HG03520 (cell line): ENCODE measurements around the gene TCAIM.
A peak's percentile ranks its signal among the peaks of the same experiment; 100 is the strongest.
"Not testable (repeated sequence)": the region's sequence is repeated elsewhere in the genome, so short reads cannot be mapped to it uniquely, and the experiment has no call there.

Experiments used
- ATAC-seq: cut with Tn5 transposase; IDR thresholded peaks from one replicate; pipeline ENCODE4 v1.9.1; 2021; ENCODE audit warnings: mild to moderate bottlenecking, moderate library complexity; ENCODE audit not compliant: unreplicated experiment

Gene TCAIM

GRCh38 chr3:44412365-44412764, 73.8 kb downstream of the TCAIM start:
- ATAC-seq = no peak

GRCh38 chr3:44414517-44415090, 76.0 kb downstream of the TCAIM start:
- ATAC-seq = no peak

GRCh38 chr3:44415421-44415820, 76.9 kb downstream of the TCAIM start:
- no peak for ATAC-seq

GRCh38 chr3:44416031-44417030, 77.8 kb downstream of the TCAIM start:
- no peak for ATAC-seq

- not testable (repeated sequence) for ATAC-seq
These were observed 79.6 kb downstream of the TCAIM start for GRCh38 chr3:44418118-44418517.

- ATAC-seq = no peak
These were observed 80.0 kb downstream of the TCAIM start for GRCh38 chr3:44418549-44418948.

DNA sequence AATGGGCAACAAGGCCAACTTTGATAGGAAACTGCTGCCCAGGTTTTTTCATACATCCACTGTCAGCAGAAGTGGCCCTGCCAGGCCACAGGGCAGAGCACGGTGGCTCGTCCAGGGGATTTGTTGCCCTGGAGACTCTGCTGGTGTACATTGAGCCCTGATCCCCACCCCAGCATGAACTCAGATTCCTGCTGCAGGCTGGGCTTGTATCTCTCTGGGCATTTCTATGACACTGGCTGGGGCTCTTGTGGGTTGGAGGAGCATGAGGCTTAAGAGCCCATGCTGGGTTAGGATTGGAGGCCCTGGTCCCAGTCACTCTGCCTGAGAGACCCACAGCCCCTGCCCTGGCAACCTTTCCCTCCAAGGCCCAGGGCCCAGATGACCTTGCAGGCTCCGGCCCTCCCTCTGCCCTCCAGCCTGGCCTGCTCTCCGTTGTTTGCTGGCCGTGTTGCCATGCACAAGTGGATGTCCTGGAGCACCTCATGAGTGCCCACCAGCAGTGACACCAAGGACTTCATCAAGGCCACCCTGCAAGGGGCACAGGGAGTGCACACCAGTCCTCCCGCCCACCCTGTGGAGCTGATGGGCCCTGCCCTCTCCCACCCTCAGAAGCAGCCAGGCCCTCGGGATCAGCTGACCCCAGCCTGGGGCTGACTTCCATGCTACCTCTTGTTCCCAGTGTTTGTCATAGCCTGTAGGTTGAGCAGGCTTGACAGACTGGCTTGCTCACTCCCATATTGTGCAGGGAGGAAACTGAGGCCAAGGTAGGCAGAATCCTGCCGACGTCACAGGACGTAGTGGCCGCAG, 80.8 kb downstream of the TCAIM start:
- ATAC-seq = no peak

DNA sequence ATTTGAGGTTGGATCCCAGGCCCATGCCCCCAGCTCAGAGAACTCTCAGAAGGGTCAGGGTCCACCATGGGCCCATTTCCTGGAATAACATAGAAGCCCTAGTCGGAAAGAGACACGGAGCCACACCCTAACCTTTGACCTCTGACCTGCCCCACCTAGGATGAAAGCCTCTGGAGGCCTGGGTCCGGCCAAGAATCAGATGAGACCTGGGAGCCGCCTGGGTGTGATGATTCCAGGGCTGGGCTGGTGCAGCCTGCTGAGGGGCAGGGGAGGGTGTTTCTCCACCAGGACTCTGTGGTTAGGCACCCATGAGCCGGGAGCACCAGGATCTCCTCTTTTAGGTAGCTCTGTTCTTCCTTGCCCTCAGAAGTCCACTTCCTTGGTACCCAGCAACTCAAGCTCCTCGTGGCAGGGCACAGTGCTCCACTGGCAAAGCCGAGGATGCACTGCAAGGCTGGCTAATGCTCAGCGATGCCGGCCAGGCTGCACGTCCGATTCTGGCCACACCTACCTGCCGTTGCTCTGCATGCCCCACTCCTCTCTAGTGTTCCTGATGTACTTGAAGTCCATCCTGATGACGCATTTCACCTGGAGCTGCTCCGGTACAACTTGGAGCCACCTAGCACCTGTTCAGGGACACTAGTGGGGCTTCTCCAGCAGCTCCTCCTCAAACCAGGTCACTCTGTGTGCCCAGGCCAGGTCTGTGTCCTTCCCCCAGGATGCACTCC, 81.5 kb downstream of the TCAIM start:
- ATAC-seq = no peak

DNA sequence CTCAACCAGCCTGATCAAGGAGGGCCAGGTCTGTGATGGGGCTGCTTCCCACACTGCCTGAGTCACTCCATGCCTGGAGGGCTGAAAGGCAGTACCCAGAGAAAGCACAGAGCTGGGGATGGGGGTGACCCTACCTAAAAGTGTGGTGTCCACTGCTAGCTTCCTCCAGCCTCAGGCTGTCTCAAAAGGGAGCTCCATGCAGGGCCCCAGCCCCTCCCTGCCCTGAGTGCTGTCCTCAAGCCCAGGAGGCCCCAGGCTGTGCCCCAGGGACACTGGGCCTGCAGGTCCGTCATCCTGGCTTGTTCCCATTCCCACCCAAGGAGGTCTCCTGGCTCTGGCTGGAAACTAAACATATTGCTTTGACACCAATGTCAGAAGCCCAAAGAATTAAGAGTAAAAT, 82.1 kb downstream of the TCAIM start:
- no peak for ATAC-seq

GRCh38 chr3:44421280-44421679, 82.7 kb downstream of the TCAIM start:
- no peak for ATAC-seq

- ATAC-seq = no peak
These were observed 86.2 kb downstream of the TCAIM start for GRCh38 chr3:44424758-44425157.

GRCh38 chr3:44427683-44428082, 89.1 kb downstream of the TCAIM start:
- no peak for ATAC-seq

- no peak for ATAC-seq
These were observed 90.3 kb downstream of the TCAIM start for GRCh38 chr3:44428910-44429309.

DNA sequence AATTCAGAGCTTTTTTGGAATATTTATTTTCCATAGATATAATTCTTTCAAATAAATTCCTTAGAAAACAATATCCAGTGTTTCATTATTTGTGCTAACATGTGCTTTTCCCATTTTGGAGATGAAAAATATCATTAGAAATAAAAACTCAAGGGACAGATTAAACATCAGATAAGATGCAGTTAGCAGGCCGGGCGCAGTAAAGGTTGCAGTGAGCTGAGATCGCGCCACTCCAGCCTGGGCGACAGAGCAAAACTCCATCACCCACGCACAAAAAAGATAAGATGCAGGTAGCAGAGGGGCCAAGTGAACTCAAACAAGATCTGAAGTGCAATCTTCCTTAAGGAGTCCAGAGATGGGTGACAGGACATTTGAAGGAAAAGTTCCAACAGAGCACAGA, 90.9 kb downstream of the TCAIM start:
- no peak for ATAC-seq

- ATAC-seq = no peak
These were observed 91.9 kb downstream of the TCAIM start for GRCh38 chr3:44430466-44430865.

- no peak for ATAC-seq
These were observed 96.4 kb downstream of the TCAIM start for GRCh38 chr3:44434834-44435510.

DNA sequence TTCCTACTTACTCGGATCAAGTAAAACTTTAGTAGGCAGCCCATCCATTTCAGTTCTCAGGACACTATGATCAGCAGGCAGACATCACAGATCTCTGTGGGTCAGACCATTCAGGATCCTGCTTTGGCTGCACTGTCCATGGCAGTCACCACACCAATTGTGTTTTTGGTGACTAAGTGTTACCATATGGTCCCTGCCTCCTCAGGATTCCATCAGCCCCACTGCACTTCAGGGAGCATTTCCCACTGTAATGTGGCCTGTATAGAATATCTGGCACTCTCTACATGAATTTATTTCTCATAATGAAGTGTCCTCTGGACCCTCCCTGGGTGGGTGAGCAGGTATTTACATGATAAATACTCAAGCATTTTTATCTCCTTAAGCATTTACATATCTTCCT, 97.6 kb downstream of the TCAIM start:
- ATAC-seq = no peak

DNA sequence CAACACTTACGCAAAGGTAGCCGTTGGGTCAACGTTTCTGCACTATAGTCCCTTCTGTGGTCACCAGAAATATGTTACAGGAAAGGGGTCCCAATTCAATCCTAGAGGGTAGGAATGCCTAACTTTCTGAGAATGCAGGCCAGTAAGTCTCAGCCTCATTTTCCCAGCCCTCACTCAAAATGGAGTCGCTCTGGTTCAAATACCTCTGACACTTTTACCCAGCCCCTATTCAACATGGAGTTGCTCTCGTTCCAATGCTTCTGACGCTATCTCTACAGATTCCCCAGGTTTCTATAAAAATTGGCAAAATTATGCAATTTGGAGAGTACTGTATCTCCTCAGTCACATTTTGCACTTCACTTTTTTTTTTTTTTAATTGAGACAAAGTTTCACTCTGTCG, 99.2 kb downstream of the TCAIM start:
- no peak for ATAC-seq

DNA sequence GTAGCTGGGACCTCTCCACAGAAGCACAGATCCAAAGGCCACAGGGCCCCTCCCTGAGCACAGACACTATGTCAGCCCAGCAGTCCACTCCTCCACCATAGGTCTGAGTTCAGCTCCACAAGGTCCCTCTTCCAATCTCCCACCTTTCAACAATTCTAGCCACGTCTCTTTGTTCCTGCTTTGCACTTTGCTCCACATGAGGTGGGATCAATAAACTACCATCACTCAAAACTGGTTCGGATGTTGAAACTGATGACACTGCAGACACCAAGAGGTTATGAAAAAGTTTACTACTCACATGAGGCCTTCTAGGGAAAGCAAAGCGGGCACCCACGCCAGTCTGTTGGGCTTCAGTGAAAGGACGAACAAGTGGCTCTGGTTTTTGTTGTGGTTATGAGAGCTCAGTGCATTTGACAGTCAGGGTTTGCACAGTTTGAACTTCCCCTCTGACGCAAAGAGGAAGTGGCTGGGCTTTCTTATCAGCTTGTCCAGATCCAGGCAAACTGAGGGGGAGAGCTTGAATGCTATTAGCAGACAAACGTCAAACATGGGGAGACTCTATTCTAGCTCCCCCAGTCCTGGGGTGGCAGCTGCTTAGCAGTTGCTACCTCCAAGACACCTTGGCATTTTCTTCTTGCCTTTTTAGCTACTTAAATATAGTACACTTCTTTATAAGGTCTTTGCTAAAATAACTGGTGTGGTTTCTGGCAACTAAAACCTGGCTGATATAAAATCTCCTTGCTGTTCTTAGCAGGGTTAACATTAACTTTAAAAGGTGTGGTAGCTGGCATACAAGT, 101.1 kb downstream of the TCAIM start:
- peak; percentile 96 for ATAC-seq
